Stimulated activated naive B cell treated with anti-CD40 and anti-IgM and Interleukin-4, amounts not matched to agents 10 μg/mL and 1 μg/mL and 100 μg/mL, for 72 hours (primary cell): ENCODE measurements around the gene WDR1.
"Not testable (repeated sequence)": the region's sequence is repeated elsewhere in the genome, so short reads cannot be mapped to it uniquely, and the experiment has no call there.

Experiments
- ATAC-seq, 2 donors: fragments of 150-1000 bp; cut with Tn5 transposase; replicated peaks; 2 replicates each; pipeline ENCODE4 v1.10.0; 2021; ENCODE audit warnings: moderate library complexity in 1 of 2
- DNase-seq: peaks from one replicate; pipeline ENCODE4 v3.0.0; 2021
- H3K27ac Mint-ChIP-seq: one replicate; pipeline ENCODE4 v1.8.0; 2022; ENCODE audit warnings: mild to moderate bottlenecking, mixed read lengths
- H3K27me3 Mint-ChIP-seq, 2 donors: one replicate each; pipeline ENCODE4 v1.8.0; 2022; ENCODE audit warnings: mixed read lengths in 2 of 2
- H3K36me3 Mint-ChIP-seq, 2 donors: one replicate each; pipeline ENCODE4 v1.8.0; 2022; ENCODE audit warnings: mixed read lengths in 2 of 2, mild to moderate bottlenecking in 1 of 2
- H3K4me1 Mint-ChIP-seq, 2 donors: one replicate each; pipeline ENCODE4 v1.8.0; 2022; ENCODE audit warnings: mixed read lengths in 2 of 2, mild to moderate bottlenecking in 1 of 2
- H3K4me3 Mint-ChIP-seq, 2 donors: one replicate each; pipeline ENCODE4 v1.8.0; 2022; ENCODE audit warnings: mild to moderate bottlenecking in 2 of 2, mixed read lengths in 2 of 2, moderate library complexity in 1 of 2
- H3K9me3 Mint-ChIP-seq, 2 donors: one replicate each; pipeline ENCODE4 v1.8.0; 2022; ENCODE audit warnings: mixed read lengths in 2 of 2, mild to moderate bottlenecking in 1 of 2

Gene WDR1

DNA sequence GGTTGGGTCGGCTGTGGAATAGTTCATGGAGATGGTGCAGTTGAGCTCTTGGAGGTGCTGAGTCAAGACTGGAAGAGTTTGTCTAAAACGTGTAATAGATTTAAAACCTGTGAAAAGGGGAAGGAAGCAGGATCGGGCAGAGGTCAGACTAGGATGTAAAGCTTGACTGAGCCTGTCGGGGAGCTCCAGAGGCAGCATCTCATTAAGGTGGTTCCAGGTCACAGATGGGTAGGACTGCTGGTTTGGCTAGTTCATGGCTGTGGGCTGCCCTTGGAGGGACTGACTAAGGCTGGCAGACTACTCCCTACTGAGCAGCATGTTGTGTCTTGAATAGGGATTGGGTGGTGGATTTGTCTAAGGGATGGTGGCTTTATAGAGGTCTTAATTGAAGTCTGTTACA, 28.4 kb upstream of the WDR1 start:
- Mint-ChIP-seq H3K4me3 (no peak overlapping the region), H3K27me3 (peaks cover 27 to 42% of the 10 kb centered on the region in 2 donors), H3K9me3 (no peaks in the 10 kb centered on the region), H3K27ac (no peak overlapping the region), H3K36me3 (no peaks in the 10 kb centered on the region), H3K4me1 (peaks cover 8 to 11% of the 10 kb centered on the region in 2 donors)
- DNase-seq (no peak), ATAC-seq (peak; percentile 86 to 90)

DNA sequence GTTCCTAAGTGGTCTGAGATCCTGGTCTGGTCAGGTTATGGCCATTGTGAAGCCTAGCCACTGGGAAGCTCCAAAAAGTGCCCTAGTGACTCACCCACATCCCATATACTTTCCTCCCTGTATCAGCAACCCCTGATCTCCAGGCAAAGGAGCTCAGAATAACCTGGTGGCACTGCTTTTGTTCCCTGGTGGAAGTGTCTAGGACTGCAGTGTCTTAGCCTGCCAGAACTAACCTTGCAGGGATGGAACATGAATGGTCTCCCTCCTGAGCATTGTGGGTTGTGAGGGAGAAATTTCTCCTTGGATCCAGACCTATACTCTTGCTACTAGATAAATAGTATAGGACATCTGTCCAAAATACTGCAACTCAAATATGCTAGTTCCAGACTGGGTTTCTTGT, 27.9 kb upstream of the WDR1 start:
- Mint-ChIP-seq H3K27ac (no peak overlapping the region), H3K27me3 (peaks cover 23 to 42% of the 10 kb centered on the region in 2 donors), H3K4me3 (no peak overlapping the region), H3K36me3 (no peaks in the 10 kb centered on the region), H3K4me1 (peaks cover 8 to 10% of the 10 kb centered on the region in 2 donors), H3K9me3 (no peaks in the 10 kb centered on the region)
- DNase-seq (no peak), ATAC-seq (peak in 1 of 2 donors; percentile 50)

DNA sequence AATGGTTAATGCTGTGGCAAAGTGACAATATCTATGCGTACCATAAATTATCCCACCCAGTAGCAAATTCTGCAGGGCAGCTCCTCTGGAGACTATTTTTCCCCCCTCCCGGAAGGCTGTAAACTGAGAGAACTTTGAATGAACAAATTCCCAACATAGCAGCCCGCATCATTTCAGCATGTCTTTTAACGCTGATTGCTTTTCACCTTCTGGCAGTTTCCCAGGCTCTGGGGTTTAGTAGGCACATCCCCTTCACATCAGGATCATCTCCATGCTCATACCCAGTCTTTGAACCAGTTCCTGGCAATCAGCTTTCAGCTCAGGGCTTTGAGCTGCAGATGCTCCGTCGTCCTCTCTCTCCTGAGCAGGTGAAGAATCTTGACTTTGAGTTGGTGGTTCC, 26.6 kb upstream of the WDR1 start:
- peaks cover 18 to 34% of the 10 kb centered on the region in 2 donors for H3K27me3 Mint-ChIP-seq
- no peak overlapping the region for H3K4me3 Mint-ChIP-seq
- H3K9me3 Mint-ChIP-seq = no peaks in the 10 kb centered on the region
- H3K27ac Mint-ChIP-seq = no peak overlapping the region
- H3K36me3 Mint-ChIP-seq = no peaks in the 10 kb centered on the region
- ATAC-seq (no peak), DNase-seq (no peak)
- peaks cover 8 to 10% of the 10 kb centered on the region in 2 donors for H3K4me1 Mint-ChIP-seq

DNA sequence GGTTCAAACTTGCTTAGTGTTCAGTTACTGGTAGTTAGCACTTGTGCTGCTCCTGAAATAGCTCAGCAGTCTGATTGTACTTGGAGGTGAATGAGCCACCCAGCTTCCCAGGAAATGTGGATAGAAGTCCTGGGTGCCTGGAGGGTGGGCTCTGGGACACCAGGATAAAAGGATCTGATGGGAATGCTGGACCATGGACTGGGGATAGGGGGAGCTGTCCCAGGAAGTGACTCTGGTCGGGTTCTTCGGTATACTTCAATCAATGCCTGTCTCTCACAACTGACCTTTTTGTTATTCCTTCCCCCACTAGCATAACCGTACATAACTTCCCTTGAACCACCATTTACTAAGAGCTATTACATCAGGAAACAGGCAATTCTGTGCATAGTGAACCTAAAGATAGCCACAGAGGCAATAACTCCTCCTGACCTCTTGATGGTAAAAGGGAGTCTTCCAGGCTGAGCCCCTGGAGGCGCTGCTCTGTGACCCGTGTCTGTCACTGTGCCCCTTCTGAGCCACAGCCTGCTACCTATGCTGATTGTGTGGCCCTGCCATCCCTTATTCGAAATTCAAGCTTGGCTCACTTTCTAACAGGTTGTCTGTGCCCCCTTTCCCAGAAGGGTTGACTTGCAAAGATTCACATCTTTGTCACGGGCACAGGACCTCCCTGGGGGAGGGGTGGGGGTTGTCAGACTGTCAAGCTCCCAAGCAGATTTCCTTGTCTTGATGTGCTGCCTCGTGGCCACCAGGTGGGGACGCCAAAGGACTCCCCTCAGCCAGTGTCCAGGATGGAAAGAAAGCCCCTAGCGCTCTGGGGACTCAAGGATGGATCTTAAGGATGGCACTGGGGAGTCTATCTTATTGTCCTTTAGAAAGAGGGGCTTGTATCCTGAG, 24.5 kb upstream of the WDR1 start:
- Mint-ChIP-seq H3K36me3 (no peaks in the 10 kb centered on the region), H3K4me3 (no peak overlapping the region), H3K27me3 (peaks cover 9 to 22% of the 10 kb centered on the region in 2 donors), H3K27ac (no peak overlapping the region), H3K9me3 (no peaks in the 10 kb centered on the region), H3K4me1 (peaks cover 8 to 10% of the 10 kb centered on the region in 2 donors)
- ATAC-seq = no peak
- DNase-seq = no peak

DNA sequence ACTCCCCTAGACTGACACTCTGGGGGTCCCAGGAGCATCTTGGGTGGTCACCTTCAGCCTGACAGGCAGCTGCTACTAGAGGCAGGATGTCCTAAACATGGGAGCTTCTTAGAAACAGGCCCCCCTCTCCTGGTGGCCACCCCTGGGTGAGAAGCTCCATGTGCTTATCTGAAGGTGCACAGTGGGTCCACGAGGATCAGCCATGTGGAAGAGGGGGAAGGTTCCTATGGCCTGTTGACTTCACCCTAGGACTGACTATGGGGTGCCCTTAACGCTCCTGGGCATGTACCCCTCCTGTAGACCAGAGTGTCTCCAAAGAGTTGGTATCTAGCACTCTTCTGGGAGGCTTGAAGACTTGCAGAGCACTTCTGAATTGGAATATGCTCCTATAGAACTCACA, 22.9 kb upstream of the WDR1 start:
- ATAC-seq (no peak), DNase-seq (no peak)
- no peaks in the 10 kb centered on the region for H3K36me3 Mint-ChIP-seq
- H3K4me3 Mint-ChIP-seq = no peak overlapping the region
- H3K9me3 Mint-ChIP-seq = no peaks in the 10 kb centered on the region
- peaks cover 0 to 1% of the 10 kb centered on the region in 2 donors for H3K4me1 Mint-ChIP-seq
- peaks cover 9 to 22% of the 10 kb centered on the region in 2 donors for H3K27me3 Mint-ChIP-seq
- no peak overlapping the region for H3K27ac Mint-ChIP-seq

DNA sequence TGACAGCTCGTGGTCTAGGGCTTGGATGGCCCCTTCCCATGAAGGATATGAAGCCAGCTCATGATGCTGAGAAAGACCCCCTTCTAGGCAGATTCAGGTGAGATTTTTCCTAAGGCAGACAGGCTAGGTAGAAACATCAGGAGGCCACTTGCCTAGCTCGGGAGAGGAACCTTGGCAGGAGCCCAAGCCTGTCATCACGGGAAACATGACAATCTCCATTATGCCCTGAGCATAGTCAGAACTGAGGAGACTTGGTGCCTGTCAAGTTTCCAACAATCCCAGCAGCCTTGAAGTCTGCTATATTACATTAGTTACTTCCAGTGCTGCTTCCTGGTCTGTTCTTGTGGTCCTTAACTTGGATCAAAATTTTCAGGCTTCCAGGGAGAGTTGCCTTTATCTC, 18.7 kb upstream of the WDR1 start:
- Mint-ChIP-seq H3K4me3 (no peak overlapping the region), H3K36me3 (peaks cover 0 to 3% of the 10 kb centered on the region in 2 donors), H3K27me3 (peaks cover 0 to 22% of the 10 kb centered on the region in 2 donors), H3K27ac (no peak overlapping the region), H3K9me3 (peaks cover 0 to 4% of the 10 kb centered on the region in 2 donors), H3K4me1 (peaks cover 0 to 1% of the 10 kb centered on the region in 2 donors)
- DNase-seq (no peak), ATAC-seq (no peak)

DNA sequence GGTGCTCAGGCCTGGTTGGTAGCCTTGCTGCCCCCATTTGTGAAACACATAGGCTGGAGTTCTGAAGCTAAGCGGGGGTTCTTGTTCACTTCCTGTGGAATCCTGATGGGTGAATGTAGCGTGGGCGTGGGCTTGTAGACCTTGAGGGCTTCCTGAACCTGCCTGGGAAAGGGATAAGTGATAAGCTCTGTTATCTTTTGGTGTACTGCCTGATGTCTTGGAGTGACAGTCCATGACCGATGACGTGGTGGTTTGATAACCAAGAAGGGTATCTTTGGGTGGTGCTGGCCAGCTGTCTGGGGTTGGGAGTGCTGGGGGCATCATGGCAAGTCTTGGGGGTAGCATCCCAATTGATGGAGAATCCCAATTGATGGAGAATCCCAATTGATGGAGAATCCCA, 17.5 kb upstream of the WDR1 start:
- Mint-ChIP-seq H3K9me3 (peaks cover 0 to 4% of the 10 kb centered on the region in 2 donors), H3K36me3 (peaks cover 0 to 3% of the 10 kb centered on the region in 2 donors), H3K4me3 (no peak overlapping the region), H3K27ac (no peak overlapping the region), H3K27me3 (peaks cover 0 to 22% of the 10 kb centered on the region in 2 donors), H3K4me1 (peaks cover 0 to 5% of the 10 kb centered on the region in 2 donors)
- ATAC-seq (no peak), DNase-seq (no peak)

DNA sequence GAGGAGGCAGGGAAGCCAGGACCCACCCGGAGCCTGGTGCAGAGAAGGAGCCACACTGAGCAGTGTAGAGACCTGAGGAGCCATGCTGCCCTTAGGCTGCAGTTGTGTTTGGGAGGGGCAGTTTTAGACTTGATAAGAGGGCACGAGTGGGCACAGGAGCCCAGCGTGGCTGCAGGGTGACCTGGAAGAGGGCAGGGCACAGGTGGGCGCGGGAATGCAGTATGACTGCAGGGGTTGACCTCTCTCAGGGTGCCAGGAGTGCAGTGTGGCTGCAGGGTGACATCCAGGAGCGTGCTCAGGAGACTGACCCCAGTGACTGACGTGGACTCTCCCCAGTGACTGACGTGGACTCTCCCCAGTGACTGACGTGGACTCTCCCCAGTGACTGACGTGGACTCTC, 14.6 kb upstream of the WDR1 start:
- Mint-ChIP-seq H3K27me3 (peaks cover 0 to 18% of the 10 kb centered on the region in 2 donors), H3K4me1 (peaks cover 5 to 12% of the 10 kb centered on the region in 2 donors), H3K9me3 (peaks cover 0 to 4% of the 10 kb centered on the region in 2 donors), H3K36me3 (peaks cover 0 to 3% of the 10 kb centered on the region in 2 donors), H3K27ac (no peak overlapping the region), H3K4me3 (no peak overlapping the region)
- ATAC-seq (no peak), DNase-seq (no peak)

DNA sequence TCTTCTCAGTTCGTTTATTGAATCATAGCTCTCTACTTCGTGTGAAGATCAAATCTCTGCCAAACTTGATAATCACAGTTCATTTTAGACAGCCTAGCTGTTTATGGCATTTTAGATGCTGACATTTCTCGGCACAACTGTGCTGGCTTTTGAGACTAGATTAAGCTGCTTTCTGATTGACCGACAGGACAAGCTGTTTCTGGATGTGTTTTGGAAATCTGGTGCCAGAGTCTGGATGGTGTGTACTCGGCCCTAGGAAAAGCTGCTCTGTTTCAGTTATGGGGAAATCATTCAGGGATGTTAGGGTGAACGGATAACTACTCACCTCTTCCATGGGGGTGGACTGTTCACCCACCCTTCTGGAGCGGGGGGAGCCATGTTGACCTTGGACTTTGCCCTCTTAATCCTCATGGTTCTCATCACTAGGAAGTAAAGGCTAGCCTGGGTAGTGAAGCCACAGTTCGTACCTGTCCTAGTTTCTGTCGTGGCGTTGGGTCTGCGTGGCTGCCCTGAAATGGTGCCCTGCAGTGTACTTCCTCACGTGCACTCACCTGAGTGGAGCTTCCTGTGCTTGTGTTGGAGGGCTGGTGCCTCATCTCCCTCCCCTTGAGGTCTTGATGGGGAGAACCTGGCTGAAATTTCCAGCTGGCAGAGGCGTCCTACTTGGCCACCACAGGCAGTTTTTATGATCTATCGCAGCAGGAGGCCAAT, 13.7 kb upstream of the WDR1 start:
- DNase-seq (no peak), ATAC-seq (no peak)
- peaks cover 7 to 23% of the 10 kb centered on the region in 2 donors for H3K27me3 Mint-ChIP-seq
- peaks cover 0 to 4% of the 10 kb centered on the region in 2 donors for H3K9me3 Mint-ChIP-seq
- H3K4me1 Mint-ChIP-seq = peaks cover 5 to 12% of the 10 kb centered on the region in 2 donors
- H3K4me3 Mint-ChIP-seq = no peak overlapping the region
- H3K27ac Mint-ChIP-seq = peak overlapping the region; percentile 56
- peaks cover 0 to 3% of the 10 kb centered on the region in 2 donors for H3K36me3 Mint-ChIP-seq

DNA sequence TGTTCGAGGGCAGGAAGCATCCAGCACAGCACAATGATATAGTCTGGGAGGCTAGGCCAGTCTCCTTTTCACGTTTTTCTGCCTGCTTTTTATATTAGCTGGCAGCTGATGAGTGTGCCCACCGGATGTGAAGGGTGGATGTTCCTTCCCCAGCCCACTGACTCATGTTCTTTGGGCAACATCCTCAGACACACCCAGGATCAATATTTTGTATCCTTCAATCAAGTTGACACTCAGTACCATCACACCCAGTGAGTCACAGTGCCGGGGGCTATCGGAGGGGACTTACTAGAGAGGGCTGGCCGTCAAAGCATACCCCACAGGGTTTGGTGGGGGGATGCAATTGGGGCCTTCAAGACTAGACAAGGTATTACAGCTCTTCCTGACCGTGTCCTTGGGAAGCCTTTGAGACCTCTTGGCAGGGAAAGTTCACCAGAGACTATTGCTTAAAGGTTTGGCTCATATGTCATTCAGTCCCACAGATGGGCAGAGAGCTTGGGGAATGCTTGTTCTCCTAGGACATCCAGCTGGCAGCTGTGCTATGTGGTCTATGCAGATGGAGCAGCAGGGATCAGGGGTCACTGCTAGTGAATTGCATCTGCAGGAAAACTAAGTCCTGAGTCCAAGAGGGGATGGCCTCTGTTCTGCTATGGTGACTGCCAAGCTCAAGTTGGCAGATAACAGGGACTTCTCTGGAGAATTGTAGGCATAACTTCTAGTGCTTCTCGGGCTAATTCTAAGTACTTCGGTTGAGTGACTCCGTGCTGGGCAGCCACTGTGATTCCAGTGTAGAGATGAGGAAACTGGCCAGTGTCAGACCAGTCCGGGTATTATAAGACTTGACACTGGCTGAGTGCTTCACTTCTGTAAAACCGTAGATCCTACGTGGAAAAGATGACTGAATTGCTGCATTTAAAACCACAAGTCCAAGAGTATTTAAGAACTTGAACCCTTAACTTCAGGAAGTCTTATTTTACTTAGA, 12.9 kb upstream of the WDR1 start:
- H3K27ac Mint-ChIP-seq = peak overlapping the region; percentile 37
- peaks cover 0 to 3% of the 10 kb centered on the region in 2 donors for H3K36me3 Mint-ChIP-seq
- ATAC-seq = peak in 1 of 2 donors; percentile 37
- H3K4me1 Mint-ChIP-seq = peaks cover 5 to 12% of the 10 kb centered on the region in 2 donors
- H3K9me3 Mint-ChIP-seq = peaks cover 0 to 4% of the 10 kb centered on the region in 2 donors
- DNase-seq = no peak
- H3K27me3 Mint-ChIP-seq = peaks cover 7 to 23% of the 10 kb centered on the region in 2 donors
- H3K4me3 Mint-ChIP-seq = no peak overlapping the region

DNA sequence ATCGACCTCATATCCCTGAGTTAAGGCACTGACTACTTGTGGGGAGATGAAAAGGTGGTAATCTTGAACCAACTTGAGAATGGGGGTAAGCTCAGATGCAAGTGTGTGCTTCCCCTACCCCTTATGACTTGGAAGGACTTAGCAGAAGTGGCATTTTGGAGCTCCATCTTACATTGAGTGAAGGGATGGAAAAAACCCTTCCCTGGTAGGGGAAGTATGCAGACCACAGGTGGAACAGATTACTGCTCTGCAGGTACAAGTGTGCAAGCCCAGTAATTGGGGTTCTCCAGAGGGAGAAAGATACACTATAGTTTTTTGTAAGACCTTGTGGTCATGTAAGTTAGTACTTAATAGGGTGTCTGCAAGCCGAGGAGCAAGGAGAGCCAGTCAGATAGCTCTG, 12.2 kb upstream of the WDR1 start:
- Mint-ChIP-seq H3K27me3 (peaks cover 7 to 17% of the 10 kb centered on the region in 2 donors), H3K36me3 (peaks cover 0 to 3% of the 10 kb centered on the region in 2 donors), H3K4me1 (peaks cover 12 to 16% of the 10 kb centered on the region in 2 donors), H3K27ac (peak overlapping the region; percentile 37), H3K9me3 (peaks cover 0 to 2% of the 10 kb centered on the region in 2 donors), H3K4me3 (no peak overlapping the region)
- peak; percentile 21 for DNase-seq
- peak; percentile 61 to 94 for ATAC-seq

DNA sequence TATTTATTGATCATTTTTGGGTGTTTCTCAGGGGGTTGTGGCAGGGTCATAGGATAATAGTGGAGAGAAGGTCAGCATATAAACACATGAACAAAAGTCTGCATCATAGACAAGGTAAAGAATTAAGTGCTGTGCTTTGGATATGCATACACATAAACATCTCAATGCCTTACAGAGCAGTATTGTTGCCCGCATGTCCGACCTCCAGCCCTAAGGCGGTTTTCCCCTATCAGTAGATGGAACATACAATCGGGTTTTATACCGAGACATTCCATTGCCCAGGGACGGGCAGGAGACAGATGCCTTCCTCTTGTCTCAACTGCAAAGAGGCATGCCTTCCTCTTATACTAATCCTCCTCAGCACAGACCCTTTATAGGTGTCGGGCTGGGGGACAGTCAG, 10.9 kb upstream of the WDR1 start:
- not testable (repeated sequence) for H3K9me3 Mint-ChIP-seq, DNase-seq, H3K4me3 Mint-ChIP-seq, ATAC-seq, H3K36me3 Mint-ChIP-seq, H3K27ac Mint-ChIP-seq
- peaks cover 7 to 15% of the 10 kb centered on the region in 2 donors for H3K27me3 Mint-ChIP-seq
- peaks cover 19 to 21% of the 10 kb centered on the region in 2 donors for H3K4me1 Mint-ChIP-seq

DNA sequence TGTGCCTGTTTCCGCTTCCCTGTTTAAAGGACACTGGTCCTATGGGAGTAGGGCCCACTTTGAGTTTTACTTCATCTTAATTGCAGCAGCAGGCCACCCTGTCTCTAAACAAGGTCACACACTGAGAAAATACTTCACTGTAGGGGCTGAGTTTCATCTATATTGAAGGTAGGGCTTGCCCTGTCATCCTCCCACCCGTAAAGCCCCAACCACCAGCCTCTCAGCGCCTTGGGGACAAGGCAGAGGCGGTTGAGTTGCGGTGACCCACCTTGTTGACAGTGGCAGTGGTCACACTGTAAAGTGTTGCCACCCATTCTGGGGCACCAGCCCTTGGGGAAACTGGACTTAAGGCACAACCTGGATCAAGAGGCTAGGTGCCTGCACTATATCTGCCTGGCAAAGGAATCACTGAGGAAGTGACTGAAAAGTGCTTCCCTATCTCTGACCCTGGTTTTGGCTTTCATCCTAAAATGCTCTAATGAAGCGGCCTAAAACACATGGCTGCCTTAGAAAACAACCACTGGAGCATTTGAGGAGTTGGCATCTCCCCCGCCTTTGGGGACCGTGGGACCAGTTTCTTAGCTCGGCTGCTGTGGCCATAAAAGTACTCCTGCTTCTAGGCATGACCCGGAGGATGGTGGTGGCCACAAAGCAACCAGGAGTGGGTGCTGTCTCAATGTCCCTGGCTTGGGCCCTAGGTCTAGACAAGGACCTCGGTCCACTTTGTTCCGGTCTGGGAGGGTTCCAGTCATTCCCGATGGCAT, 7.8 kb upstream of the WDR1 start:
- peaks cover 24 to 29% of the 10 kb centered on the region in 2 donors for H3K4me1 Mint-ChIP-seq
- H3K27ac Mint-ChIP-seq = peak overlapping the region; percentile 11
- peaks cover 5 to 7% of the 10 kb centered on the region in 2 donors for H3K27me3 Mint-ChIP-seq
- H3K9me3 Mint-ChIP-seq = no peaks in the 10 kb centered on the region
- no peak for DNase-seq
- ATAC-seq = no peak
- no peak overlapping the region for H3K4me3 Mint-ChIP-seq
- no peaks in the 10 kb centered on the region for H3K36me3 Mint-ChIP-seq
